Activated naive CD4-positive, alpha-beta T cell treated with anti-CD3 and anti-CD28 coated beads, Interleukin-2, amount 50 U/mL, for 72 hours (primary cell): Measurements from ENCODE around the gene NCL. TPM values are rescaled to one million over a fixed set of nuclear protein-coding genes. Genes with fewer than 3 reads are reported as not detected.
"Not testable (repeated sequence)": the region's sequence is repeated elsewhere in the genome, so short reads cannot be mapped to it uniquely, and the experiment has no call there.

ENCODE experiments used
- ATAC-seq, 2 donors: fragments of 150-1000 bp; cut with Tn5 transposase; 2 replicates each; pipeline ENCODE4 v1.10.0; 2021; ENCODE audit warnings: mild to moderate bottlenecking in 2 of 2, moderate library complexity in 2 of 2
- DNase-seq, 2 donors: peaks; one replicate each; pipeline ENCODE4 v3.0.0; 2021 to 2022; ENCODE audit warnings: low spot score in 2 of 2
- H3K27ac Mint-ChIP-seq, 2 donors: one replicate each; pipeline ENCODE4 v1.8.0; 2022; ENCODE audit warnings: mild to moderate bottlenecking in 2 of 2, mixed read lengths in 2 of 2
- H3K36me3 Mint-ChIP-seq, 2 donors: one replicate each; pipeline ENCODE4 v1.8.0; 2022; ENCODE audit warnings: mixed read lengths in 2 of 2
- H3K9me3 Mint-ChIP-seq, 2 donors: one replicate each; pipeline ENCODE4 v1.8.0; 2022; ENCODE audit warnings: mixed read lengths in 2 of 2
- total RNA-seq, 2 donors: library from RNA; stranded (reverse); gene quantifications; one replicate each; pipeline ENCODE4 v1.2.3, GENCODE V29; 2022

NCL gene
- total RNA-seq, 2 donors from 2014 or later: 435 to 901 TPM

DNA sequence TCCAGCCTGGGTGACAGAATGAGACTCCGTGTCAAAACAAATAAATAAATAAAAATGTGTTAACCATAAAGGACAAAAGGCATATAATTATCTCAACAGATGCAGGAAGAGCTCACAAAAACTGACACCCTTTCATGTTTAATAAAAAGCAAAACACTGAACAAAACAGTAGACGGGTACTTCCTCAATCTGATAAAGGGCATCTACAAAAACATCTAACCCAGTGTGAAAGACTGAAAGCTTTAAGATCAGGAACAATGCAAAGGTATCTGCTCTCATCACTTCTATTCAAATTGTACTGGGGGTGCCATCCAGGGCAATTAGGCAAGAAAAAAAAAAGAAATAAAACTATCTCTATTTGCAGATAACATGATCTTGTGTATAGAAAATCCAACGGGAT is 11.7 kb upstream of the NCL start:
- no peaks in the 10 kb centered on the region for H3K9me3 Mint-ChIP-seq
- DNase-seq: no peak
- no peaks in the 10 kb centered on the region for H3K36me3 Mint-ChIP-seq
- no peak for ATAC-seq
- no peak overlapping the region for H3K27ac Mint-ChIP-seq

DNA sequence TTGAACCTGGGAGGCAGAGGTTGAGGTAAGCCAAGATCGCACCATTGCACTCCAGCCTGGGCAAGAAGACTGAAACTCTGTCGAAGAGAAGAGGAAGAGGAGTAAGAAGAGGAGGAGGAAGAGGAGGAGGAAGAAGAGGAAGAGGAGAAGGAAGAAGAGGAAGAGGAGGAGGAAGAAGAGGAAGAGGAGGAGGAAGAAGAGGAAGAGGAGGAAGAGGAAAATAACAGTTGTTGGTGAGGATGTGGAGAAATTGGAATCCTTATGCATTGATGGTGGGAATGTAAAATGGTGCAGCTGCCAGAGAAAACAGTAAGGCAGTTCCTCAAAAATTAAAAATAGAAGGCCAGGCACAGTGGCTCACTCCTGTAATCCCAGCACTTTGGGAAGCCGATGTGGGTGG is 8.5 kb upstream of the NCL start:
- Mint-ChIP-seq H3K9me3 (no peaks in the 10 kb centered on the region), H3K27ac (no peak overlapping the region), H3K36me3 (no peaks in the 10 kb centered on the region)
- DNase-seq: no peak
- ATAC-seq: no peak

DNA sequence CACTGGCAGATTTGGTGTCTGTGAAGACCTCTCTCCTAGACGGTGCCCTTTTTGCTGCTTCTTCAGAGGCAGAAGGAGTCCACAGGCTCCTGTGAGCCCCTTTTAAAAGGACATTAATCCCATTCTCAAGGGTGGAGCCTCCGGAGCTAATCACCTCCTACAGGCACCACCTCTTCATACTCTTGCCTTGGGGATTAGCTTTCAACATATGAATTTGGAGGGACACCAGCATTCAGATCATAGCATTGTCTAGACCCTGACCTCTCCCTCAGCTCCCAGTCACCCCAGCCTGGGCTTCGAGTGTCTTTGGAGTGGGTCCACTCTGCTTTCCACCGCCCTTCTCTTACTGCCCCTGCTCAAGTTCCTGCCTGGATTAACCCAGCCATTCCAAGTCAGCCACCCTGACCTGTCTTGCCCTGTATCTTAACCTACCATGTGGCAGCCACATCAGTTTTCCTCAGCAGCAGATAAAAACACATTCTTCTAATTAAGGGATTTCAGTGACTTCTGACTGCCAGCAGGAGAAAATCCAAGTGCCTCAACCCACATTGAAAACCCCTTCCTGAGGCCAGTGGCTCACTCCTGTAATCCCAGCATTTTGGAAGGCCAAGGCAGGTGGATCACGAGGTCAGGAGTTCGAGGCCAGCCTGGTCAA is 6.1 kb upstream of the NCL start:
- H3K27ac Mint-ChIP-seq: no peak overlapping the region

DNA sequence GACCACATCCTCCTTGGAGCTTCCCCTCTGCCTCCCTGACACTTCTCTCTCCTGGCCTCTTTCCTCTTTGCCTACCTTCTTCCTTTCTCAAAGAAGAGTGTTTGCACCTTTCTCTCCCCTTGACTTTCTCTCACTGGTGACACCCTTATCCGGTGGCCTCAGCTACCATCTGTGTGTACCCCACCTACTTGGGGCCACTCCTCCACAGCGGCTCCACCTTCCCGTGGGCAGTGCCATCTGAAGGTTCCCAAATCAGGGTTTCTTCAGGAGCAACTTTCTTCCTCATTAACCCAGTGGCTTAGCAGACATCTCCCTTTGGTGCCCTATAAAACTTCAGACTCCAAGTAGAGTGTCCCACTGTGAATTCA is 5.3 kb upstream of the NCL start:
- Mint-ChIP-seq H3K9me3 (no peaks in the 10 kb centered on the region), H3K27ac (peak overlapping the region in 1 of 2 donors; percentile 22), H3K36me3 (no peaks in the 10 kb centered on the region)
- ATAC-seq (no peak), DNase-seq (no peak)

More for the DNA sequence above, 6.1 kb upstream of the NCL start:
- Mint-ChIP-seq H3K9me3 (no peaks in the 10 kb centered on the region), H3K36me3 (no peaks in the 10 kb centered on the region)
- DNase-seq (peak in 1 of 2 donors; percentile 38), ATAC-seq (no peak)

DNA sequence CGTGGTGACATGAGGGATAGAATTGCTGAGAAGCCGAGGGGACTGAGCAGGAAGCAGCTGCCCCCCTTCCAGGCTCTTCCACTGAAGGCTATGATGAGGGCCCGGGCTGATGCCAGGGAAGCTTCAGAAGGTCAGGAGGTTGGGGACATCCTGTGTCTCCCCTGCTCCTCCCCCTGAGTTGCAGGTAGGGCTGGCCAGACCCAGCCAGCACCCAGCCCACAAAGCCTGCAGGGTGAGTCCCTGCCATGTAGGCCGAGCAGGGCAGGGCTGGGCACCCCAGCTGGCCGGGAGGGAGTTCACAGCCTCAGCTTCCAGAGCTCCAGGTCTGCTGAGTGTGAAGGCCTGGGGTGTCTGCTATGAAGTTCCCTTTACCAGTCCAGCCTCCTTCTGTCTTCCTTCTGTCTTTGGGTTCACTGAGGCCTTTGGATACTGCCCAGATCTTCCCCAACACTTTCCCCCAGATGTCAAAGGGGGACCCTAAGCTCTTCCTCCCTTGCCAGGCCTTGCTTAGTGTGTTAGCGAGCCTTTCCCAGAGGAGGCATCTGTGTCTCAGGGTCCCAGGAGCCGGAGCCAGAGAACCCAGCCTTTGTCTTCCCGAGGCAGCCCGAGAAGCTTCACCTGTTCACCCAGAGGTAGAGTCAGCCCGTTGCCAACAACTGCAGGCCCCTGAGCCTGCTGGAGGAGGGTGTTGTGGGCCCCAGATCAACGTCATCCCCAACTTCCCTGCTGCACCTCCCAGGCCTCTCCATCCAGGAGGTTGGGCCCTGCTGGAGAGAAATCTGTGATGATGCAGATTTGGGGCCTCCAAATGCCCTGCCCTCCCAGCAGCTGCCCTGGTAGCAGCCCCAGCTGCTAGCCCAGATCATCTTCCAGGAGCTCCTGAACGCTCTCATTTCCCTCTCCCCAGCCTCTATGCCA is 3.6 kb upstream of the NCL start:
- peak overlapping the region; percentile 60 to 70 for H3K27ac Mint-ChIP-seq
- H3K36me3 Mint-ChIP-seq: peaks cover 14% of the 10 kb centered on the region in 2 donors
- H3K9me3 Mint-ChIP-seq: no peaks in the 10 kb centered on the region
- peak in 1 of 2 donors; percentile 54 for DNase-seq
- no peak for ATAC-seq

DNA sequence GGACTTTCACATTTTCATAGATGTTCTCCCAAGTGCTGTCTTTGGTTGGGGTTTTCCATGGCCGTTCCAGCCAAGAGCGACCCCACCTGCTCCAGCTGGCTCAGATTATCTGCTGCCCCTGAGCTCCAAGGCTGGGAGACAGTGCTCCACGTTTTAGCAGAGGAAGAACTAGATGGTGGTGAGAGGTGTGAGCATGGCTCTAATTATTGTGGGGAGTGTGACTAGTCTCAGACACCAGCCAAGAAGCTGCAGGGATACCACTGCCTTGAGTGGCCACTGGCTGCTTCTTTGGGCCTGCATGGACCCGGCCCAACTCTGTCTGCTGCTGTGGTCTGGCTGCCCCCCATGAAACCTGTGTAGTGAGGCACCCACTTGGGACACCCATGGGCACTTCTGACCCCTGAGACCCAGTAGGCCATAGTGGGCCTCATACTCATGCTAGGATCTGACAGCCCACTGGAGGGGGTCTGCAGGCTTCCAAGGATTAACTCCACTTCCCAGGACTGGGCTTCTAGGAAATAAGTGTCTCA is 2.8 kb upstream of the NCL start:
- ATAC-seq (no peak), DNase-seq (peak in 1 of 2 donors; percentile 53)
- H3K36me3 Mint-ChIP-seq: peaks cover 22% of the 10 kb centered on the region in 2 donors
- no peak overlapping the region for H3K27ac Mint-ChIP-seq
- no peaks in the 10 kb centered on the region for H3K9me3 Mint-ChIP-seq

DNA sequence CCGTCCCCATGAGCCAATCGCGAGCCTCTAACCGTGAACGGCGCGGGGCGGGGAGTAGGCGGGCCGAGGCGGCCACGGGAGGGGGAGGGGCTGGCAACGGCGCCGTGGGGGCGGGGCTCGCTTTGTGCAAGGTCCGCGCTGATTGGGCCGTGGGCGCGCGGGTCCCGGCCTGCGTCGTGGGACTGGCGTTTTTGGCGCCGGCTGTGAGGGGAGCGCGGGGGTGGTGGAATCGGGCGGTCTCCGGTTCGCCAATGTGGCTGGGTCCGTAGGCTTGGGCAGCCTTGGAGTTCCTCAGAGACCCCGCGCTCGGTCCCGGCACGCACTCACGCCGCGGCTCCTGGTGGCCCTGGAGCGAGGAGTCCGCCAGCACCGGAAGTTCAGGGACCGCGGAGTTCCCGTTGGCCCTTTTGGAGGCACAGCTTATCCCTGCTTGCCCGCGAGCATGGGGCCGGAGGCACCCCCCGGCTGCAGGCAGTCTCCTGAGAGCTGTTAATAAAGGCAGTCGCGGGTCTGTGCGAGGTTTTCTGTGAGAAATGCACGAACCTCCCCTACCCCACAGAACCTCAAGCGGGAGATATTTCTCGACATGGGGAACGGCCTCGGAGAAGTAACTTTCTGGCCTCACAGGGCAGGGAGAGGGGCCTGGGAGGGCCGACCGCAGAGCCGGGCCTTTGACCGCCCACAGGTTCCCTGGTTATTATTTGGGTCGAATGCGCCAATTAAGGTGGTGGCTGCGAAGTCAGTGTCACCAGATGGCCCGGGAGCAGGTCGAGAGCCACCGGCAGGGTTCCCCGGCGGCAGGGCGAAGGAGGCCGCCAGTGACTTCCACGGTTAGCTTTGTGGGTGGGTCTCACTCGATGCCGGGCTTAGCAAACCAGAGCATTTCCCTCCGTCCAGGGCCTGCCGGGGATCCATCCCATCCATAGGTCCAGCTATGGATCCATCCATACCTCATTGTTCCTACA is 574 bp upstream of the NCL start:
- ATAC-seq (no peak), DNase-seq (peak; percentile 97 to 98)
- Mint-ChIP-seq H3K9me3 (no peaks in the 10 kb centered on the region), H3K27ac (peak overlapping the region; percentile 99 to 100), H3K36me3 (peaks cover 43% of the 10 kb centered on the region in 2 donors)

DNA sequence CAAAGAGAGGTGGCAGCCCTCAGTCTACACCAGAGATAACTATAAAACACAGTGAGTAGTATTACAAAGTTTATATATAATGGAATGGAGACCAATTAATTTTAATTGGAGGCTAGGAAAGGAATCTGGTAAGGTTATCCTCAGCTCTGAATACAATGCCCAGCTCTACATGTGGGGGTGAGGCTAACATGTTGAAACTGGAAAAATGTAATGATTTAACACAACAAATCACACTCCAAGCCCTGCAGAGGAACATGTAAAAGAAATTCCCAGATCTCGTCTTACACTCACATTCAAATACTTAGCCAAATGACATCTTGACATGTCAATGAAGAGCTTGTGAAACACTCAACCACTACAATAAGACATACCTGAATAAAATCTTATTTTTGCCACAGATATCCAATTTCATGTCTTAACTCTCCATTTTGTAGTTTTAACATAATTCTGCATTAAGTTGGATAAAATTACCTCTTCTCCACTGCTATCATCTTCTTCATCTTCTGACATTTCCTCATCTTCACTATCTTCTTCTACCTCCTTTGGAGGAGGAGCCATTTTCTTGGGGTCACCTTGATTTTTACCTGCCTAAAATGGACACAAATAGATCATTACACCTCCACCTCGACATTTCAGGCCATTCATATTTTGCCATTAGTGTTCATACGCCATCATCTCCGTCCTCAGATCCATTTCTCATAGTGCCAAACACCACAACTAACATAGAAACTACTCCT is 1.4 kb downstream of the NCL start:
- H3K27ac Mint-ChIP-seq: peak overlapping the region; percentile 99 to 100
- ATAC-seq (no peak), DNase-seq (no peak)
- H3K9me3 Mint-ChIP-seq: no peaks in the 10 kb centered on the region
- peaks cover 57 to 59% of the 10 kb centered on the region in 2 donors for H3K36me3 Mint-ChIP-seq

DNA sequence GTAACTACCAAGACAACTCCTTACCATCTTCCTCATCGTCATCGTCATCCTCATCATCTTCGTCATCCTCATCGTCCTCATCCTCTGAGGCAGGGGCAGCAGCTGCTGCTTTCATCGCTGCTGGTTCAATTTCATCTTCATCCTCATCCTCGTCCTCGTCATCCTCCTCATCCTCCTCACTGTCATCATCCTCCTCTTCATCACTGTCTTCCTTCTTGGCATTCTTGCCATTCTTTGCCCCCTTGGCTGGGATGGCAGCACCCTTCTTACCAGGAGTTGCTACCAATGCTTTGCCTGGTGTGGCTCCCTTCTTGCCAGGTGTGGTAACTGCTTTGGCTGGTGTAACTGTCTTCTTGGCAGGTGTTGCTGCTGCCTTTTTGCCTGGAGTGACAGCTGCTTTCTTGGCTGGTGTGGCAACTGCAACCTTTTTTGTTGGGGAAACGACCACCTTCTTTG is 2.7 kb downstream of the NCL start:
- ATAC-seq (no peak), DNase-seq (peak in 1 of 2 donors; percentile 44)
- Mint-ChIP-seq H3K27ac (peak overlapping the region; percentile 99 to 100), H3K36me3 (peaks cover 68 to 72% of the 10 kb centered on the region in 2 donors), H3K9me3 (no peaks in the 10 kb centered on the region)

DNA sequence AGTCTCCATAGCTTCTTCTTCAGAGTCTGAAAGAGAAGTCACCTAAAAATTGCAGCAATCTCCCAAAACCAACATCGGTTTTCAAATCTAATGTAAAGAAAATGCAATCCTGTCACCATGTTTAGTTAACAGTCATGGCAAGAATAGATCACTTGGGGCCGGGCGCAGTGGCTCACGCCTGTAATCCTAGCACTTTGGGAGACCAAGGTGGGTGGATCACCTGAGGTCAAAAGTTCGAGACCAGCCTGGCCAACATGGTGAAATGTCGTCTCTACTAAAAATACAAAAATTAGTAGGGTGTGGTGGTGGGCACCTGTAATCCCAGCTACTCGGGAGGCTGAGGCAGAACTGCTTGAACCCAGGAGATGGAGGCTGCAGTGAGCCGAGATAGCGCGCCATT is 3.4 kb downstream of the NCL start:
- not testable (repeated sequence) for H3K9me3 Mint-ChIP-seq, ATAC-seq
- Mint-ChIP-seq H3K27ac (peak overlapping the region; percentile 76 to 92), H3K36me3 (peaks cover 75 to 77% of the 10 kb centered on the region in 2 donors)
- DNase-seq: peak in 1 of 2 donors; percentile 14

DNA sequence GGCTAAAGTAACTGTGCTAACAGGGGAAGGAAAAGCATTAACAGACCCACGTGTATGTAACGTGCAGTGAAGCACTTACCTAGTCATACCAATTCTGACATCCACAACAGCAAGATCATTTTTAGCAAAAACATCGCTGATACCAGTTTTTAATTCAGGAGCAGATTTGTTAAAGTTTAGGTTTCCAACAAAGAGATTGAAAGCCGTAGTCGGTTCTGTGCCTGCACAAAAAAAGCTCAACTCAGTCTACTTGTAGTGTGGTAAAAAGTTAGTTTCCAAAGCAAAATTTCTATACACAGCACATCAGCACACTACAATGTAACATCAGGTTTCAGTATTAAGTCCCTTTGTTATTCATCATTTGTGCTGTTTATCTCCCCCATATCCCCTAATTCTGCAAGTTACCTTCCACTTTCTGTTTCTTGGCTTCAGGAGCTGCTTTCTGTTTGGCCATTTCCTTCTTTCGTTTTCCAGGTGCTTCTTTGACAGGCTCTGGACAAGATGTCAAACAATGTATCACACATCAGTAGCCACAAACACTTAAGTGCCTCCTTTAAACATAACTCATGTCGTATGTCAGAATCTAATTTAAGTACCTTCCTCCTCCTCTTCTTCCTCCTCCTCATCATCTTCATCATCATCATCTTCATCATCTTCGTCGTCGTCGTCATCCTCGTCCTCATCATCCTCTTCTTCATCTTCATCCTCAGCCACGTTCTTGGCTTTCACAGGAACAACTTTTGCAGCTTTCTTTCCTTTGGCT is 4.0 kb downstream of the NCL start:
- Mint-ChIP-seq H3K36me3 (peaks cover 81 to 83% of the 10 kb centered on the region in 2 donors), H3K9me3 (no peaks in the 10 kb centered on the region), H3K27ac (peak overlapping the region; percentile 76 to 92)
- ATAC-seq (no peak), DNase-seq (no peak)

DNA sequence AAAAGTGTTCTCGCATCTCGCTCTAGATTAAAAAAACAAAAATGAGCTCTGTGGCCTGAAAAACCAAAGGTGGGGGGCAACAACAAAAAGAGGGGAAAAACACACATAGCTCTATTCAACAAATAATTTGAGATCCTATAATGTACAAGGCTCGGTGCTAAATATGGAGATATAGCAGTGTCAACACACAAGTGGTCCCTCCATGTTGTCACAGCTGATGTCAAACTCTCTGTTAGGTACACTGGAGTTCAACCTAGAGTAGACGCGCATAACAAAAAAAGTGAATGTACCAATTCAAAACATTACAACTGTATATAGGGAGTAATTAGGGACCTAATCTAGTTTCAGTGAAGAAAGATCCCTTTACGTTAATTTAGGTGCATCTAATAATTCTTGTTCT is 5.9 kb downstream of the NCL start:
- peaks cover 74 to 82% of the 10 kb centered on the region in 2 donors for H3K36me3 Mint-ChIP-seq
- no peak for ATAC-seq
- no peaks in the 10 kb centered on the region for H3K9me3 Mint-ChIP-seq
- peak overlapping the region; percentile 61 to 85 for H3K27ac Mint-ChIP-seq
- DNase-seq: no peak

DNA sequence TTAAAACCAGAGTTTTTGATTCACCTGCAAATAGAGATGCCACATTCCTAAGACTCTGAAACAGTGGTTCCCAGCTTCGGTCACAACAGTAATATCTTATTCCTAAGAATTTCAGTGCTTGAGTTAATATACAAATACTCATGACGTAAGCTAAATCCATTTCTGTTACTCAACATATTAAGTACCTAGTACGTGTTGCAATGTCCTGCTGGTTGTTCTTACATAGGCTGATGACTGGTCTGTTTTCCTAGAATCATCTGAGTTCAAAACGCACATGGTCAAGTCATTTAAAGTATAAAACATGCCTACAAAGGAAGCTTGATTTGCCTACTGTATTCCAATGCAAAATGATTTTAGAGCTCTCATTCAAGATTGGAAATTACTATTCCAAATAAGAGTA is 7.2 kb downstream of the NCL start:
- no peak for ATAC-seq
- peaks cover 61 to 70% of the 10 kb centered on the region in 2 donors for H3K36me3 Mint-ChIP-seq

DNA sequence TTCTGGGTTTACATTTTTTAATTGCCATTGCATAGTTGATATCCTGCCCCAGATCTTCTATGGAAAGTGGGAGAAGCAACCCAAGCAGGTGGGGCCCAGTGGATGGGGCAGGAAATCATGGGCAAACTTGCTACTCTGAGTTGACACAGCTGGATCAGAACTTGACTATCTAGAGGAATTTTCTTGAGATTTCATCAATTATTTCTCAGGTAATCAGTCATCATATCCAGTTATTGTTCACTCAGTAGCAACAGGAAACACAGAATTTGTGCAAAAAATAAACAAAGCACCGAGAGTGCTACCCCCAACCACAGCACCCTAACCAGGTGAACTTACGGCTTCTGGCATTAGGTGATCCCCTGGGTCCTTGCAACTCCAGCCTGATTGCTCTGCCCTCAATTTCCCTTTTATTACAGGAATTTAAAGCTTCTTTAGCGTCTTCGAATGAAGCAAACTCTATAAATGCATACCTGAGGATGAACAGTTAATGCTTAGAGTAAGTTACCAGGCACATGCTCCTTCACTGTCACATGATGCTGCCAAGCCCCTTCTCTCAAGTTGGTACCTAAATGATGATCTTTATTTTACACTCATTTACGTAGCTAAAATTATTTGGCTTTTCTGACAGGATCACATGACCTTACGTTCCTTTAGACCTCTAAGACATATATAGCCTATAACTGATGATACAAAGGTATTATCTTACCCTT is 7.8 kb downstream of the NCL start:
- H3K27ac Mint-ChIP-seq: peak overlapping the region in 1 of 2 donors; percentile 85
- H3K9me3 Mint-ChIP-seq: no peaks in the 10 kb centered on the region
- ATAC-seq: no peak
- peaks cover 55 to 69% of the 10 kb centered on the region in 2 donors for H3K36me3 Mint-ChIP-seq
- DNase-seq: no peak

More for the DNA sequence above, 7.2 kb downstream of the NCL start:
- Mint-ChIP-seq H3K27ac (peak overlapping the region in 1 of 2 donors; percentile 85), H3K9me3 (no peaks in the 10 kb centered on the region)
- DNase-seq: no peak
